ENCODE measurements around the gene ZNF91. TPM values are rescaled to one million over a fixed set of nuclear protein-coding genes. Genes with fewer than 3 reads are reported as not detected.
"Not testable (repeated sequence)": the region's sequence is repeated elsewhere in the genome, so short reads cannot be mapped to it uniquely, and the experiment has no call there.

Gene ZNF91
- total RNA-seq, 1 donor from 2014 or later, result 52.4 TPM

DNA sequence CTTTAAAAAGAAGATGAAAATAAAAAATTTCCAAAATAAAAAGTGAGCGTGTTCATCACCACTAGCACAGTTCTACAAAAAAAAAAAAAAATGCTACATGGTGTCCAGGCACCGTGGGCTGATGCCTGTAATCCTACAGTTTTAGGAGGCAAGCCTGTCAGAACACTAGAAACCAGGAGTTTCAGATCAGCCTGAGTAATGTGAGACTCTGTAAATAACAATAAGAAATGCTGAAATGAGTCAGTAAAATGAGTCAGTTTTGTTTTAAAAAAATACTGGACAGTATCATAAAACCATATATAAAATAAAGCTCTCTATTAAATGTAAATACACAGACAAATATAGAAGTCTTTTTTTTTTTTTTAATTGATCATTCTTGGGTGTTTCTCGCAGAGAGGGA is 30.0 kb downstream of the ZNF91 start:
- no peak overlapping the region for H2AFZ ChIP-seq (ENCODE audit: low read depth, low read length)
- no peak for FAIRE-seq
- no peak for DNase-seq (ENCODE audit: low read depth)
- no peak overlapping the region for H3K27ac ChIP-seq (ENCODE audit: low read depth, low read length)
- H3K36me3 ChIP-seq (ENCODE audit: insufficient read depth, low read length), result peaks cover 14% of the 10 kb centered on the region
- H3K9me3 ChIP-seq (ENCODE audit: insufficient read depth, low read depth, low read length), result peaks cover 44% of the 10 kb centered on the region
- H3K4me1 Mint-ChIP-seq (ENCODE audit: low read depth, unreplicated experiment), result no peaks in the 10 kb centered on the region
- peaks cover 75% of the 10 kb centered on the region for H3K36me3 Mint-ChIP-seq (ENCODE audit: low read depth, unreplicated experiment)
- no peak overlapping the region for H3K9ac ChIP-seq (ENCODE audit: low read length)
- H3K4me2 ChIP-seq (ENCODE audit: low read length), result no peak overlapping the region
- no peaks in the 10 kb centered on the region for H3K4me1 ChIP-seq (ENCODE audit: insufficient read depth, low read length)
- H3K27ac Mint-ChIP-seq (ENCODE audit: unreplicated experiment), result no peak overlapping the region
- no peak for TF ChIP-seq EZH2 (IDR thresholded peaks at IDR 0.05; ENCODE audit: insufficient read depth, low read length)
- TF ChIP-seq, protein P1, sequence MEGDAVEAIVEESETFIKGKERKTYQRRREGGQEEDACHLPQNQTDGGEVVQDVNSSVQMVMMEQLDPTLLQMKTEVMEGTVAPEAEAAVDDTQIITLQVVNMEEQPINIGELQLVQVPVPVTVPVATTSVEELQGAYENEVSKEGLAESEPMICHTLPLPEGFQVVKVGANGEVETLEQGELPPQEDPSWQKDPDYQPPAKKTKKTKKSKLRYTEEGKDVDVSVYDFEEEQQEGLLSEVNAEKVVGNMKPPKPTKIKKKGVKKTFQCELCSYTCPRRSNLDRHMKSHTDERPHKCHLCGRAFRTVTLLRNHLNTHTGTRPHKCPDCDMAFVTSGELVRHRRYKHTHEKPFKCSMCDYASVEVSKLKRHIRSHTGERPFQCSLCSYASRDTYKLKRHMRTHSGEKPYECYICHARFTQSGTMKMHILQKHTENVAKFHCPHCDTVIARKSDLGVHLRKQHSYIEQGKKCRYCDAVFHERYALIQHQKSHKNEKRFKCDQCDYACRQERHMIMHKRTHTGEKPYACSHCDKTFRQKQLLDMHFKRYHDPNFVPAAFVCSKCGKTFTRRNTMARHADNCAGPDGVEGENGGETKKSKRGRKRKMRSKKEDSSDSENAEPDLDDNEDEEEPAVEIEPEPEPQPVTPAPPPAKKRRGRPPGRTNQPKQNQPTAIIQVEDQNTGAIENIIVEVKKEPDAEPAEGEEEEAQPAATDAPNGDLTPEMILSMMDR (IDR thresholded peaks at IDR 0.05; ENCODE audit: insufficient read depth, low read depth, low read length), result no peak
- no peaks in the 10 kb centered on the region for H3K27me3 ChIP-seq (ENCODE audit: insufficient read depth, low read length)
- no peaks in the 10 kb centered on the region for H4K20me1 ChIP-seq (ENCODE audit: insufficient read depth, low read length)
- peaks cover 68% of the 10 kb centered on the region for H3K9me3 Mint-ChIP-seq (ENCODE audit: unreplicated experiment)
- no peak overlapping the region for H3K4me3 Mint-ChIP-seq (ENCODE audit: unreplicated experiment)
- H3K27me3 Mint-ChIP-seq (ENCODE audit: low read depth, unreplicated experiment), result no peaks in the 10 kb centered on the region
- H3K79me2 ChIP-seq (ENCODE audit: insufficient read depth, low read length), result peaks cover 14% of the 10 kb centered on the region
- H3K4me3 ChIP-seq (ENCODE audit: insufficient read depth, low read depth, low read length), result no peak overlapping the region

DNA sequence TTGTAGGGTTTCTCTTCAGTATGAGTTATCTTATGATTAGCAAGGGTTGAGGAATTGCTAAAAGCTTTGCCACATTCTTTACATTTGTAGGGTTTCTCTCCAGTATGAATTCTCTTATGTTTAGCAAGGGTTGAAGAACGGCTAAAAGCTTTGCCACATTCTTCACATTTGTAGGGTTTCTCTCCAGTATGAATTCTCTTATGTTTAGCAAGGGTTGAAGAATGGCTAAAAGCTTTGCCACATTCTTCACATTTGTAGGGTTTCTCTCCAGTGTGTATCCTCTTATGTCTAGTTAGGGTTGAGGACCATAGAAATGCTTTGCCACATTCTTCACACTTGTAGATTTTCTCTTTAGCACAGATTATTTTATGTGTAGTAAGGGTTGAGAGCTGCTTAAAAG is 33.4 kb downstream of the ZNF91 start:
- not testable (repeated sequence) for H2AFZ ChIP-seq (ENCODE audit: low read depth, low read length); H3K27ac Mint-ChIP-seq (ENCODE audit: unreplicated experiment); H4K20me1 ChIP-seq (ENCODE audit: insufficient read depth, low read length); H3K27me3 Mint-ChIP-seq (ENCODE audit: low read depth, unreplicated experiment); H3K27ac ChIP-seq (ENCODE audit: low read depth, low read length); H3K36me3 ChIP-seq (ENCODE audit: insufficient read depth, low read length); H3K4me3 Mint-ChIP-seq (ENCODE audit: unreplicated experiment); H3K4me1 Mint-ChIP-seq (ENCODE audit: low read depth, unreplicated experiment); H3K27me3 ChIP-seq (ENCODE audit: insufficient read depth, low read length); H3K4me3 ChIP-seq (ENCODE audit: insufficient read depth, low read depth, low read length); H3K79me2 ChIP-seq (ENCODE audit: insufficient read depth, low read length); DNase-seq (ENCODE audit: low read depth); H3K9ac ChIP-seq (ENCODE audit: low read length); H3K4me1 ChIP-seq (ENCODE audit: insufficient read depth, low read length); H3K4me2 ChIP-seq (ENCODE audit: low read length)
- H3K9me3 Mint-ChIP-seq (ENCODE audit: unreplicated experiment), result peaks cover 81% of the 10 kb centered on the region
- H3K36me3 Mint-ChIP-seq (ENCODE audit: low read depth, unreplicated experiment), result peaks cover 78% of the 10 kb centered on the region
- H3K9me3 ChIP-seq (ENCODE audit: insufficient read depth, low read depth, low read length), result peaks cover 48% of the 10 kb centered on the region
- FAIRE-seq, result peak; percentile 59

DNA sequence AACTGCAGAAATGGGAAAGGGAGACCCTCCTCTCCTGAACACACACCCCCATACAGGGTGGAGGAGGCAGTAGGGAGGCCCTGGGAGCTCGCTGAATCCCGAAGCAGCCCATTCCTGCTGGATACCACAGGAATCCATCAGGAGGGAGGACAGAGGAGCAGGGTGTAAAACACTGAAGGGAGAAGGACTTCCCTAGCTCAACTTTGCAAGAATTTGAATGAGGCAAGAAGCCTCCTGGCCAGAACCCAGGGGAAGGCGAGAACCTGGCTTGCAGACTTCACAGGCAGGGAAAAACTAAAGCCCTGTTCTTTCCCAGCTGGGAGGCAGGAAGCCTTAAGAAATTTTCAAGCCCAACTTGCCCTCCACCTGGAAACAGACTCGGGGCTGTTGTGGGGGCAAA is 43.5 kb downstream of the ZNF91 start:
- FAIRE-seq, result no peak
- Histone ChIP-seq H3K27me3 (ENCODE audit: insufficient read depth, low read length) (no peaks in the 10 kb centered on the region), H3K4me2 (ENCODE audit: low read length) (no peak overlapping the region), H3K4me3 (ENCODE audit: insufficient read depth, low read depth, low read length) (no peak overlapping the region), H4K20me1 (ENCODE audit: insufficient read depth, low read length) (peaks cover 18% of the 10 kb centered on the region), H3K4me1 (ENCODE audit: insufficient read depth, low read length) (no peaks in the 10 kb centered on the region), H3K36me3 (ENCODE audit: insufficient read depth, low read length) (peaks cover 2% of the 10 kb centered on the region), H3K79me2 (ENCODE audit: insufficient read depth, low read length) (peaks cover 88% of the 10 kb centered on the region), H3K27ac (ENCODE audit: low read depth, low read length) (no peak overlapping the region), H3K9ac (ENCODE audit: low read length) (no peak overlapping the region), H3K9me3 (ENCODE audit: insufficient read depth, low read depth, low read length) (peaks cover 51% of the 10 kb centered on the region), H2AFZ (ENCODE audit: low read depth, low read length) (no peak overlapping the region)
- Mint-ChIP-seq H3K36me3 (ENCODE audit: low read depth, unreplicated experiment) (peaks cover 91% of the 10 kb centered on the region), H3K4me1 (ENCODE audit: low read depth, unreplicated experiment) (peaks cover 4% of the 10 kb centered on the region), H3K4me3 (ENCODE audit: unreplicated experiment) (no peak overlapping the region), H3K27me3 (ENCODE audit: low read depth, unreplicated experiment) (no peaks in the 10 kb centered on the region), H3K9me3 (ENCODE audit: unreplicated experiment) (peaks cover 84% of the 10 kb centered on the region), H3K27ac (ENCODE audit: unreplicated experiment) (no peak overlapping the region)
- DNase-seq (ENCODE audit: low read depth), result no peak
- TF ChIP-seq EZH2 (IDR thresholded peaks at IDR 0.05; ENCODE audit: insufficient read depth, low read length), result no peak
- TF ChIP-seq, protein P1 (IDR thresholded peaks at IDR 0.05; ENCODE audit: insufficient read depth, low read depth, low read length), result no peak
